Smooth muscle cell (in vitro differentiated cells): ENCODE measurements around the gene MYBPC2. TPM values are rescaled to one million over a fixed set of nuclear protein-coding genes. Genes with fewer than 3 reads are reported as not detected.
"Not testable (repeated sequence)": the region's sequence is repeated elsewhere in the genome, so short reads cannot be mapped to it uniquely, and the experiment has no call there.

Experiments used
- DNase-seq: peaks from one replicate; lab custom pipeline; 2025; ENCODE audit not compliant: unreplicated experiment; lab: John Stamatoyannopoulos, UW
- H2AFZ ChIP-seq: fragments of 200-600 bp; sonication (generic); 2 replicates; pipeline ENCODE4 v1.6.0; 2016; ENCODE audit warnings: antibody characterized with exemption, low read depth, mild to moderate bottlenecking
- H3F3A ChIP-seq: fragments of 200-600 bp; sonication (generic); 2 replicates; pipeline ENCODE4 v1.6.0; 2017; ENCODE audit warnings: antibody characterized with exemption, low read depth
- H3K27ac ChIP-seq: fragments of 200-600 bp; sonication (generic); 2 replicates; pipeline ENCODE4 v1.5.1; 2016; ENCODE audit warnings: low read depth, mild to moderate bottlenecking
- H3K27me3 ChIP-seq: fragments of 200-600 bp; sonication (generic); 2 replicates; pipeline ENCODE4 v1.6.1; 2016; ENCODE audit warnings: low read depth, mild to moderate bottlenecking
- H3K36me3 ChIP-seq: fragments of 200-600 bp; sonication (generic); 2 replicates; pipeline ENCODE4 v1.5.1; 2016; ENCODE audit warnings: low read depth
- H3K4me1 ChIP-seq: fragments of 200-600 bp; sonication (generic); 2 replicates; pipeline ENCODE4 v1.5.1; 2016; ENCODE audit warnings: low read depth
- H3K4me2 ChIP-seq: fragments of 200-600 bp; sonication (generic); 2 replicates; pipeline ENCODE4 v1.6.0; 2016; ENCODE audit warnings: mild to moderate bottlenecking
- H3K4me3 ChIP-seq: fragments of 200-600 bp; sonication (generic); 2 replicates; pipeline ENCODE4 v1.5.1; 2016; ENCODE audit warnings: mild to moderate bottlenecking
- H3K79me2 ChIP-seq: fragments of 200-600 bp; sonication (generic); 2 replicates; pipeline ENCODE4 v1.6.0; 2016; ENCODE audit warnings: low read depth, mild to moderate bottlenecking
- H3K9ac ChIP-seq: fragments of 200-600 bp; sonication (generic); 2 replicates; pipeline ENCODE4 v1.6.0; 2016; ENCODE audit warnings: low read depth
- H3K9me3 ChIP-seq: fragments of 200-600 bp; sonication (generic); replicated peaks from 2 replicates; pipeline ENCODE4 v1.5.1; 2016; ENCODE audit warnings: low read depth
- H4K20me1 ChIP-seq: fragments of 200-600 bp; sonication (generic); 2 replicates; pipeline ENCODE4 v1.6.0; 2016; ENCODE audit warnings: low read depth
- CTCF ChIP-seq: fragments of 200-600 bp; sonication (generic); IDR thresholded peaks from 2 replicates; pipeline ENCODE4 v1.5.1; 2017; ENCODE audit warnings: borderline replicate concordance, mild to moderate bottlenecking, antibody characterized with exemption; ENCODE audit not compliant: insufficient read depth, poor library complexity, severe bottlenecking
- WGBS: methylation state at CpG from one replicate; pipeline ENCODE4 v1.1.7; 2016; ENCODE audit warnings: low lambda C conversion rate; 5-methylcytosine and 5-hydroxymethylcytosine counted together
- polyA plus RNA-seq: library from polyadenylated mRNA; unstranded; fragments of >200 nt; fragmentation: Nextera tagmentation; extraction: Ambion mirVana; gene quantifications from 2 replicates; pipeline ENCODE4 v1.2.1, GENCODE V29; 2016
- total RNA-seq: library from RNA; depleted of rRNA; stranded (reverse); fragments of >200 nt; gene quantifications from 2 replicates; pipeline ENCODE4 v1.2.3, GENCODE V29; 2014

MYBPC2 gene
- total and polyA plus RNA-seq, 2 experiments from 2014 or later, result not detected

- 16% methylated on average over 26 of the region's 26 CpGs for WGBS
- H3F3A ChIP-seq, result peaks cover 5% of the 10 kb centered on the region
These were observed 47.8 kb upstream of the MYBPC2 start for GRCh38 chr19:50384685-50385535.

GRCh38 chr19:50387176-50387867 is 45.4 kb upstream of the MYBPC2 start:
- DNase-seq, result no peak
- Histone ChIP-seq H3K4me3 (no peak overlapping the region), H3K4me1 (no peaks in the 10 kb centered on the region), H3K9ac (no peak overlapping the region), H3F3A (peaks cover 5% of the 10 kb centered on the region), H3K36me3 (no peaks in the 10 kb centered on the region), H4K20me1 (no peaks in the 10 kb centered on the region), H3K9me3 (no peaks in the 10 kb centered on the region), H3K79me2 (peaks cover 27% of the 10 kb centered on the region), H3K27ac (no peak overlapping the region), H3K27me3 (no peaks in the 10 kb centered on the region), H3K4me2 (no peak overlapping the region), H2AFZ (no peak overlapping the region)
- TF ChIP-seq CTCF, result no peak
- WGBS, result 93% methylated on average over 21 of the region's 21 CpGs

More at GRCh38 chr19:50384685-50385535, 47.8 kb upstream of the MYBPC2 start:
- Histone ChIP-seq H3K4me3 (peak overlapping the region; percentile 76), H3K36me3 (no peaks in the 10 kb centered on the region), H4K20me1 (no peaks in the 10 kb centered on the region), H2AFZ (no peak overlapping the region), H3K9ac (peak overlapping the region; percentile 73), H3K4me2 (peak overlapping the region; percentile 95), H3K27me3 (no peaks in the 10 kb centered on the region), H3K9me3 (no peaks in the 10 kb centered on the region), H3K79me2 (peaks cover 24% of the 10 kb centered on the region), H3K27ac (peak overlapping the region; percentile 71), H3K4me1 (no peaks in the 10 kb centered on the region)
- TF ChIP-seq CTCF, result no peak
- DNase-seq, result no peak

GRCh38 chr19:50387868-50388245 is 44.8 kb upstream of the MYBPC2 start:
- H3K4me2 ChIP-seq, result no peak overlapping the region
- H4K20me1 ChIP-seq, result no peaks in the 10 kb centered on the region
- 98% methylated on average over 8 of the region's 8 CpGs for WGBS
- no peak overlapping the region for H3K27ac ChIP-seq
- no peak overlapping the region for H3K9ac ChIP-seq
- TF ChIP-seq CTCF, result no peak
- no peak overlapping the region for H3K4me3 ChIP-seq
- no peak for DNase-seq
- no peaks in the 10 kb centered on the region for H3K4me1 ChIP-seq
- peaks cover 5% of the 10 kb centered on the region for H3F3A ChIP-seq
- peaks cover 31% of the 10 kb centered on the region for H3K79me2 ChIP-seq
- no peaks in the 10 kb centered on the region for H3K9me3 ChIP-seq
- H3K36me3 ChIP-seq, result no peaks in the 10 kb centered on the region
- H3K27me3 ChIP-seq, result no peaks in the 10 kb centered on the region
- H2AFZ ChIP-seq, result no peak overlapping the region

- peaks cover 39% of the 10 kb centered on the region for H3K79me2 ChIP-seq
- not testable (repeated sequence) for H3K27ac ChIP-seq, DNase-seq, H3K36me3 ChIP-seq, H3K9ac ChIP-seq, H4K20me1 ChIP-seq, H3F3A ChIP-seq, H3K4me3 ChIP-seq, H3K9me3 ChIP-seq, H2AFZ ChIP-seq, H3K27me3 ChIP-seq, H3K4me1 ChIP-seq, H3K4me2 ChIP-seq
- WGBS, result 94% methylated on average over 3 of the region's 3 CpGs
These were observed 42.4 kb upstream of the MYBPC2 start for GRCh38 chr19:50390295-50390694.

GRCh38 chr19:50390952-50391351 is 41.7 kb upstream of the MYBPC2 start:
- H4K20me1 ChIP-seq, DNase-seq, H3K4me2 ChIP-seq, H3K27me3 ChIP-seq, H3K4me3 ChIP-seq, H3K36me3 ChIP-seq, H3K27ac ChIP-seq, H3F3A ChIP-seq, H3K4me1 ChIP-seq, H3K9me3 ChIP-seq, H3K9ac ChIP-seq, H2AFZ ChIP-seq: not testable (repeated sequence)
- H3K79me2 ChIP-seq, result peaks cover 33% of the 10 kb centered on the region
- 98% methylated on average over 23 of the region's 23 CpGs for whole genome bisulfite sequencing
